NCI-H1417 (cell line): ENCODE measurements around the gene SLC38A5.
A peak's percentile ranks its signal among the peaks of the same experiment; 100 is the strongest.

Source experiments
- DNase-seq, 3 experiments: peaks; one replicate each; lab custom pipeline; 2025; lab: John Stamatoyannopoulos, UW

SLC38A5 gene

GRCh38 chrX:48491809-48492208, 21.7 kb upstream of the SLC38A5 start:
- no peak for DNase-seq

- DNase-seq = no peak
Measured at GRCh38 chrX:48490661-48491060, 20.6 kb upstream of the SLC38A5 start.

GRCh38 chrX:48489892-48490291, 19.8 kb upstream of the SLC38A5 start:
- no peak for DNase-seq

- no peak for DNase-seq
Measured at GRCh38 chrX:48489296-48489695, 19.2 kb upstream of the SLC38A5 start.

- DNase-seq = no peak
Measured at GRCh38 chrX:48488034-48488433, 18.0 kb upstream of the SLC38A5 start.

GRCh38 chrX:48487362-48487798, 17.3 kb upstream of the SLC38A5 start:
- DNase-seq = no peak

- no peak for DNase-seq
Measured at GRCh38 chrX:48482526-48482925, 12.5 kb upstream of the SLC38A5 start.

- DNase-seq = no peak
Measured at GRCh38 chrX:48480583-48480982, 10.5 kb upstream of the SLC38A5 start.

- no peak for DNase-seq
Measured at GRCh38 chrX:48480142-48480541, 10.1 kb upstream of the SLC38A5 start.

- DNase-seq = no peak
Measured at GRCh38 chrX:48478806-48479205, 8.7 kb upstream of the SLC38A5 start.

- no peak for DNase-seq
Measured at GRCh38 chrX:48477960-48478755, 8.1 kb upstream of the SLC38A5 start.

- no peak for DNase-seq
Measured at GRCh38 chrX:48476919-48477318, 6.9 kb upstream of the SLC38A5 start.

GRCh38 chrX:48475774-48476577, 5.9 kb upstream of the SLC38A5 start, which contains the start of gene FTSJ1:
Gene FTSJ1 (plus strand): TSS chrX:48476199. CDS start chrX:48478048, 1,849 bp downstream.
- DNase-seq = peak; percentile 81 to 93 (median 85)

- no peak for DNase-seq
Measured at GRCh38 chrX:48475296-48475695, 5.2 kb upstream of the SLC38A5 start.

- no peak for DNase-seq
Measured at GRCh38 chrX:48474581-48474980, 4.5 kb upstream of the SLC38A5 start.

GRCh38 chrX:48474127-48474526, 4.1 kb upstream of the SLC38A5 start:
- DNase-seq = no peak

GRCh38 chrX:48473704-48473990, 3.6 kb upstream of the SLC38A5 start:
- DNase-seq = no peak

GRCh38 chrX:48472851-48473703, 3.0 kb upstream of the SLC38A5 start:
- no peak for DNase-seq

GRCh38 chrX:48472225-48472624, 2.2 kb upstream of the SLC38A5 start:
- no peak for DNase-seq

GRCh38 chrX:48471504-48471903, 1.4 kb upstream of the SLC38A5 start:
- no peak for DNase-seq

GRCh38 chrX:48470833-48471118, 716 bp upstream of the SLC38A5 start:
- DNase-seq = no peak
